Retinal pigment epithelial cell (primary cell): ENCODE results near the gene ADAP1.

Source experiments
- DNase-seq: peaks from one replicate; pipeline ENCODE4 v3.0.0-alpha.2; 2010; ENCODE audit warnings: low read depth
- H3K4me3 ChIP-seq: 2 replicates; pipeline ENCODE4 v1.5.1; 2011; ENCODE audit warnings: mild to moderate bottlenecking, low read length, control low read depth, moderate library complexity
- CTCF ChIP-seq: conservative IDR thresholded peaks from 2 replicates; pipeline ENCODE4 v1.5.1; 2011; ENCODE audit warnings: low read depth, low read length, control low read depth, inconsistent platforms

Gene ADAP1

DNA sequence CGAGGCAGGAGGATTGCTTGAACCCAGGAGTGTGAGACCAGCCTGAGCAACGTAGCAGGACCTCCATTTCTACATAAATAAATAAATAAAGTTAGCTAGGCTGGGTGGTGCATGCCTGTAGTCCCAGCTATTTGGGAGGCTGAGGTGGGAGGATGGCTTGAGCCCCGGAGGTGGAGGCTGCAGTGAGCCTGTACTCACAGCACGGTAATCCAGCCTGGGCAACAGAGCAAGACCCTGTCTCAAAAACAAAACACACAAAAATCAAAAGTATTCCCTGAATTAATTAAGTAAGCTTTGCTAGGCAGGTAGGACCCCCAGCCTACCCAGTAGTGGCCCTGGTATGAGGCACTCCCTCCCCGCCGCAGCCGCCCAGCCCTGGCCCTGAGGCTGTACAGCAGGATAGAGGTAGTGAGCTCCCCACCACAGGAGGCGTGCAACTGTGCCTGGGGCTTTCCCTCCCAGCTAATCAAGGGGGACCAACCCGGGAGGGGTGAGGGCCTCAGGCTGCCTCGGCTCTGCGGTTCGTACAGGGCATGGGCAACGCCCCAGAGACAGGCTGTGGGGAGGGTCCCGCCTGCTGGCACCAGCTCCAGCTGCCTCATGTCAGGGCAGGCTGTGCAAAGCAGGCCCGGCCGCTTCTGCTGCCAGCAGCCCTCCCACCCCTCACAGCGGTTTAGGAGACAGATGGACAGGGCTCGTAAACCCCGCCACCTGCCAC is 27.5 kb upstream of the ADAP1 start:
- H3K4me3 ChIP-seq: no peak overlapping the region
- no peak for TF ChIP-seq CTCF

DNA sequence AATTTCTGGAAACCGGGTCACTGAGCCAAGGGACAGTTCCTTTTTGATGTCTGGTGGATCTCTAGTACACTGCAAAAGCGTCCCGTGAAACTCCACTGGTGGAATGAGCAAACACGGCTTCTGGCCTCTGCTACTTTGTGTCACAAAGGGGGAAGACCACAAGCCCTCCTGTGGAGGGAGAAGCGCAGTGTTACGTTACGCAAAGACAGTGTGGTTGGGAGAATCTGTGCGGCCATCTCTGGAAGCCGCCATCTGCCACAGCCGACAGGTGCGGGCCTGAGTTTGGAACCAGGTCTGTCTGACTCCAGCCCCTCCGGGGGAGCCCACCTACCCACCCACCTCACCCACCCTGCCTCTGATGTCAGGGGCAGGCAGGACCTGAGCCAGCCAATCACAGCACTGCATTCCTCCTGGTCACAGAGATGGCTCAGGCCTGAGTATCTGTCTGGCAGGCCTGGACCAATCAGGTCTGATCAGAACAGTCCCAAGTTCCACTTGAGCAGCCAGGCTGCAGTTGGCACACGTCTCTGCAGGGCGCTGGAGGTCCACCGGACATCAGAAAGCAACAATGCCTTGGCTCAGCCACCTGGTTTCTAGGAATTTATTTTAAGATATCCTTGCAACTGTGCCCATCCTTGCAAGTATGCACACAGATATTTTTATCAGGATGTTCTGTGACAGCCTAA is 25.5 kb upstream of the ADAP1 start:
- TF ChIP-seq CTCF: no peak
- no peak overlapping the region for H3K4me3 ChIP-seq
- DNase-seq: no peak

More for the DNA sequence above, 27.5 kb upstream of the ADAP1 start:
- DNase-seq: no peak

GRCh38 chr7:979151-979550 is 24.7 kb upstream of the ADAP1 start:
- no peak overlapping the region for H3K4me3 ChIP-seq
- no peak for DNase-seq
- no peak for TF ChIP-seq CTCF

- no peak for TF ChIP-seq CTCF
- DNase-seq: no peak
- no peak overlapping the region for H3K4me3 ChIP-seq
Observed at GRCh38 chr7:978416-979091, 24.1 kb upstream of the ADAP1 start.

- TF ChIP-seq CTCF: no peak
- H3K4me3 ChIP-seq: no peak overlapping the region
- DNase-seq: no peak
Observed at GRCh38 chr7:978049-978346, 23.5 kb upstream of the ADAP1 start.

DNA sequence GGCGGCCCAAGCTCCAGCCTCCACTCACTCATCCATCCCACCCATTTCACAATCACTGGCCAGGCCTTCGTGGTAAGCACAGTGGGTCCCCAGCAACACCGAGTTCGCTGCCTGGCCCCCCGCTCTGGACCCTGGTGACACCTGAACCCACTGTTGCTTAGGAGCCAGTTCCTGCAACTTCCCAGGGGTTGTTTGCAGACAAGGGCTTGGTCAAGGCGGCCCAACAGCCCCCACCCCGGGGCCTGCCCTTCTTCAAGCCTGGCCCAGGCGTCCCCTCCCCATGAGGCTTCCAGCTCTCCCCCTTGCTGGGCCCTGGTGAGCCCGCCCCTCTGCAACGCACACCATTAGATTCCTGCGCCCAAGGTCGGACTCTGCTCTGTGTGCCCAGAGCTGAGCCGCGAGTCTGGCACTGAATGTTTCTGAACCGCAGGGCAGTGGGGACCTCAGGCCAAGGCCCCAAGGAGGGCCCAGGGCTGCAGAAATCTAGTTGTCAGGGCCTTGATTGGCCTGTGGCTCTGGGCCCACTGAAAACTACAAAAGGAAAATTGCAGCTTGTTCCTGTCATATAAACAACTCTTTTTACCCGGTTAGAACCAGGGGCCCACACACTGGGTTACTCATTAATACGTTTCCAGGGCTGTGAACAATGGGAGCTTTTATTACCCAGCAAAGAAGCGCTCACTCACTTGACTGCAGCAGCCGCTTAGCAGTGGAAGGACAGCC is 23.0 kb upstream of the ADAP1 start:
- TF ChIP-seq CTCF: no peak
- no peak overlapping the region for H3K4me3 ChIP-seq
- DNase-seq: peak; percentile 67
